GM10248 (cell line): Measurements from ENCODE around the gene CYTH1.

ENCODE experiments used
- CTCF ChIA-PET: fragments of 300-600 bp; sonication (Branson Sonifier 250); formaldehyde crosslinking; extraction: SDS; loops from one replicate; lab custom pipeline; 2021; ENCODE audit warnings: antibody characterized with exemption; lab: Yijun Ruan, JAX
- POLR2A ChIA-PET: fragments of 350-650 bp; sonication (Branson Sonifier 250); formaldehyde crosslinking; extraction: SDS; loops from one replicate; lab custom pipeline; 2020; ENCODE audit warnings: antibody characterized with exemption; lab: Yijun Ruan, JAX
- DNase-seq: peaks from one replicate; pipeline ENCODE4 v3.0.0; 2012; ENCODE audit errors: extremely low spot score
- CTCF ChIP-seq: IDR thresholded peaks from 2 replicates; pipeline ENCODE4 v1.5.1; 2012; ENCODE audit warnings: mild to moderate bottlenecking, low read depth; ENCODE audit errors: extremely low read depth, missing control alignments, control extremely low read depth

Gene CYTH1

GRCh38 chr17:78689029-78689428 lies 93.0 kb downstream of the CYTH1 start:
- CTCF ChIA-PET, result interaction anchor here (0.6 to 2.4 kb wide), 8 partner anchors 8 to 34 kb away, joined by 3 to 10 read pairs (median 3); no protein-coding TSS in a partner anchor
- TF ChIP-seq CTCF, result peak; percentile 22
- POLR2A ChIA-PET, result no interaction called here
- no peak for DNase-seq

- no peak for TF ChIP-seq CTCF
- POLR2A ChIA-PET, result no interaction called here
- CTCF ChIA-PET, result no interaction called here
- DNase-seq, result no peak
Observed at GRCh38 chr17:78687944-78688343, 94.1 kb downstream of the CYTH1 start.

DNA sequence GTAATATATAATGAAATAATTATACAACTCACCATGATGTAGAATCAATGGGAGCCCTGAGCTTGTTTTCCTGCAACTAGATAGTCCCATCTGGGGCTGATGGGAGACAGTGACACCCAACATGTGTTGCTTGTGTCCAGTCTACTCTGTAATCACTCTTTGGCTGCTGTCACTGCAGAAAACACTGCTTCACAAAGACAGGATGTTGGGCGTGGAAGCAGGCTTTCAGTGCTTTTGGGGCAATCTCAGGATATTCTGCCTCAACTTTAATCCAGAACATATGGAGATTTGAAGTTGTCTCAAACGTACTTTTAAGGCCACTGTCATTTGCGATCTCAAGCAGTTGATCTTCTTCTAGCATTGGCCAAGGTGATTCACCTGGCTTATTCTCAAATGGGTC lies 94.9 kb downstream of the CYTH1 start:
- CTCF ChIA-PET, result no interaction called here
- no peak for TF ChIP-seq CTCF
- POLR2A ChIA-PET, result no interaction called here
- DNase-seq, result no peak

GRCh38 chr17:78684026-78684425 lies 98.0 kb downstream of the CYTH1 start:
- ChIA-PET CTCF (interaction anchor here (1.3 kb wide), 1 partner anchor 12 kb away, joined by 3 read pairs; no protein-coding TSS in a partner anchor), POLR2A (interaction anchor here (0.5 kb wide), 1 partner anchor 13 kb away, joined by 8 read pairs; no protein-coding TSS in a partner anchor)
- no peak for DNase-seq
- no peak for TF ChIP-seq CTCF

- no peak for TF ChIP-seq CTCF
- CTCF ChIA-PET, result interaction anchor here (1.1 kb wide), 1 partner anchor 25 kb away, joined by 4 read pairs; no protein-coding TSS in a partner anchor
- POLR2A ChIA-PET, result interaction anchor here (0.5 kb wide), 1 partner anchor 14 kb away, joined by 8 read pairs; no protein-coding TSS in a partner anchor
- DNase-seq, result no peak
Observed at GRCh38 chr17:78683408-78683961, 98.6 kb downstream of the CYTH1 start.

DNA sequence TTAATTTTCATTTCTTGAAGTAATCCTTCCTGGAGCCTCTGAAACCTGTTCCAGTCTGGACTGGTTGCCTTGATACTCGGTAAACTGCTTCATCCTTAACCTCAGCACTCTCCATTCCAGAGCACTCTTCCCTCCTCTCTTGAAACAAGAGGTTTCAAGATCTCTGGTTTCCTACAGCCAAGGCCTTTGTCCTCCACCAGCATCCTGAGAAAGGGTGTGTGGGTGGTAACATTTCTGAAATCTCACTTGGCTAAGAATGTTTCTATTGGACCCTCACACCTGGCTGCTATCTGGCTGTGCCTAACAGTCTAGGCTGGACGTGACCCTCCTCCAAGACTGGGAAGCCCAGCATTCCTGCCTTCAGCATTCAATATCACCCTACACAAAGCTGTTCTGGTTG lies 99.7 kb downstream of the CYTH1 start:
- TF ChIP-seq CTCF, result no peak
- ChIA-PET POLR2A (no interaction called here), CTCF (interaction anchor here (1.1 kb wide), 1 partner anchor 26 kb away, joined by 4 read pairs; no protein-coding TSS in a partner anchor)
- DNase-seq, result no peak
